HEK293 (cell line): ENCODE data around the gene TMEM106C.

Experiments
- CTCF ChIA-PET: fragments of 350-600 bp; formaldehyde crosslinking; extraction: SDS; loops from one replicate; lab custom pipeline; 2021; ENCODE audit warnings: antibody characterized with exemption; lab: Yijun Ruan, JAX
- POLR2A ChIA-PET: fragments of 300-600 bp; formaldehyde crosslinking; extraction: SDS; loops from one replicate; lab custom pipeline; 2020; ENCODE audit warnings: antibody characterized with exemption, inconsistent platforms; lab: Yijun Ruan, JAX
- H3K27ac ChIP-seq: fragments of 200-500 bp; sonication (Bioruptor generic); 2 replicates; pipeline ENCODE4 v1.5.1; 2014; ENCODE audit warnings: low read depth, low read length, control low read depth, inconsistent platforms; ENCODE audit errors: extremely low read depth
- H3K36me3 ChIP-seq, 2 experiments: fragments of 200-500 bp in 1 of 2; sonication (Bioruptor generic) in 1 of 2; 1 replicate in 1 of 2; 2 replicates in 1 of 2; pipeline ENCODE4 v1.5.1; 2014 to 2017; ENCODE audit warnings: inconsistent platforms in 2 of 2, low read length in 2 of 2; ENCODE audit not compliant: control insufficient read depth in 2 of 2, insufficient read depth in 1 of 2
- H3K4me1 ChIP-seq: fragments of 200-500 bp; sonication (Bioruptor generic); 2 replicates; pipeline ENCODE4 v1.5.1; 2014; ENCODE audit warnings: mild to moderate bottlenecking, low read length, inconsistent platforms; ENCODE audit not compliant: control insufficient read depth, insufficient read depth
- H3K4me3 ChIP-seq: 2 replicates; pipeline ENCODE4 v1.5.1; 2011; ENCODE audit warnings: low read depth, mild to moderate bottlenecking, control low read depth, low read length, moderate library complexity
- H3K9me3 ChIP-seq: fragments of 200-500 bp; sonication (Bioruptor generic); 2 replicates; pipeline ENCODE4 v1.5.1; 2014; ENCODE audit warnings: low read depth, low read length, inconsistent platforms; ENCODE audit not compliant: control insufficient read depth, insufficient read depth
- EGR2 ChIP-seq: fragments of 450-650 bp; formaldehyde crosslinking; IDR thresholded peaks from 2 replicates; pipeline ENCODE4 v1.5.1; 2016; ENCODE audit warnings: low read depth, missing biosample characterization, missing genetic modification characterization
- GLIS1 ChIP-seq: fragments of 450-650 bp; formaldehyde crosslinking; IDR thresholded peaks from 2 replicates; pipeline ENCODE4 v1.5.1; 2016; ENCODE audit warnings: missing biosample characterization, missing genetic modification characterization
- HOXD13 ChIP-seq: sonication (generic); formaldehyde crosslinking; IDR thresholded peaks from 2 replicates; pipeline ENCODE4 v1.8.0; 2022; ENCODE audit warnings: missing genetic modification reagents, borderline replicate concordance
- KLF10 ChIP-seq: fragments of 450-650 bp; IDR thresholded peaks from 2 replicates; pipeline ENCODE4 v1.5.1; 2018; ENCODE audit warnings: missing biosample characterization, mild to moderate bottlenecking, missing genetic modification characterization
- KLF8 ChIP-seq: fragments of 450-650 bp; formaldehyde crosslinking; IDR thresholded peaks from 2 replicates; pipeline ENCODE4 v1.5.1; 2016; ENCODE audit warnings: missing biosample characterization, missing genetic modification characterization
- MYNN ChIP-seq: fragments of 450-650 bp; formaldehyde crosslinking; IDR thresholded peaks from 2 replicates; pipeline ENCODE4 v1.5.1; 2016; ENCODE audit warnings: missing biosample characterization, missing genetic modification characterization, borderline replicate concordance
- PBX3 ChIP-seq: sonication (generic); formaldehyde crosslinking; IDR thresholded peaks from 2 replicates; pipeline ENCODE4 v1.8.1; 2022; ENCODE audit warnings: mild to moderate bottlenecking, moderate library complexity, missing genetic modification reagents
- PRDM10 ChIP-seq: fragments of 450-650 bp; formaldehyde crosslinking; IDR thresholded peaks from 2 replicates; pipeline ENCODE4 v1.5.1; 2016; ENCODE audit warnings: missing biosample characterization, missing genetic modification characterization
- ZBTB1 ChIP-seq: fragments of 450-650 bp; formaldehyde crosslinking; IDR thresholded peaks from 2 replicates; pipeline ENCODE4 v1.5.1; 2016; ENCODE audit warnings: missing biosample characterization, missing genetic modification characterization
- ZFP3 ChIP-seq: fragments of 450-650 bp; formaldehyde crosslinking; IDR thresholded peaks from 2 replicates; pipeline ENCODE4 v1.5.1; 2016; ENCODE audit warnings: low read depth, missing biosample characterization, missing genetic modification characterization
- ZFP41 ChIP-seq: fragments of 450-650 bp; formaldehyde crosslinking; IDR thresholded peaks from 2 replicates; pipeline ENCODE4 v1.5.1; 2016; ENCODE audit warnings: missing biosample characterization, missing genetic modification characterization, borderline replicate concordance
- ZNF132 ChIP-seq: fragments of 450-650 bp; formaldehyde crosslinking; IDR thresholded peaks from 2 replicates; pipeline ENCODE4 v1.5.1; 2017; ENCODE audit warnings: missing biosample characterization, missing genetic modification characterization, borderline replicate concordance
- ZNF138 ChIP-seq: fragments of 450-650 bp; formaldehyde crosslinking; IDR thresholded peaks from 2 replicates; pipeline ENCODE4 v1.5.1; 2016; ENCODE audit warnings: missing biosample characterization, missing genetic modification characterization, borderline replicate concordance
- ZNF140 ChIP-seq: fragments of 450-650 bp; formaldehyde crosslinking; IDR thresholded peaks from 2 replicates; pipeline ENCODE4 v1.5.1; 2016; ENCODE audit warnings: missing biosample characterization, missing genetic modification characterization
- ZNF184 ChIP-seq: fragments of 450-650 bp; IDR thresholded peaks from 2 replicates; pipeline ENCODE4 v1.5.1; 2018; ENCODE audit warnings: missing biosample characterization, mild to moderate bottlenecking, missing genetic modification characterization
- ZNF2 ChIP-seq: fragments of 450-650 bp; formaldehyde crosslinking; IDR thresholded peaks from 2 replicates; pipeline ENCODE4 v1.5.1; 2016; ENCODE audit warnings: missing biosample characterization, missing genetic modification characterization
- ZNF23 ChIP-seq: fragments of 450-650 bp; formaldehyde crosslinking; IDR thresholded peaks from 2 replicates; pipeline ENCODE4 v1.5.1; 2016; ENCODE audit warnings: missing biosample characterization, missing genetic modification characterization, borderline replicate concordance
- ZNF26 ChIP-seq: fragments of 450-650 bp; formaldehyde crosslinking; IDR thresholded peaks from 2 replicates; pipeline ENCODE4 v1.5.1; 2016; ENCODE audit warnings: missing biosample characterization, missing genetic modification characterization
- ZNF350 ChIP-seq: fragments of 450-650 bp; formaldehyde crosslinking; IDR thresholded peaks from 2 replicates; pipeline ENCODE4 v1.5.0; 2017; ENCODE audit warnings: missing biosample characterization, mild to moderate bottlenecking, missing genetic modification characterization
- ZNF423 ChIP-seq: fragments of 450-650 bp; formaldehyde crosslinking; IDR thresholded peaks from 2 replicates; pipeline ENCODE4 v1.5.1; 2016; ENCODE audit warnings: missing biosample characterization, missing genetic modification characterization
- ZNF529 ChIP-seq: fragments of 450-650 bp; formaldehyde crosslinking; IDR thresholded peaks from 2 replicates; pipeline ENCODE4 v1.5.1; 2017; ENCODE audit warnings: missing genetic modification characterization, missing biosample characterization; ENCODE audit not compliant: insufficient replicate concordance
- ZNF596 ChIP-seq: fragments of 450-650 bp; IDR thresholded peaks from 2 replicates; pipeline ENCODE4 v1.5.0; 2018; ENCODE audit warnings: missing biosample characterization, mild to moderate bottlenecking, missing genetic modification characterization, moderate library complexity
- ZNF621 ChIP-seq: fragments of 450-650 bp; formaldehyde crosslinking; IDR thresholded peaks from 2 replicates; pipeline ENCODE4 v1.5.1; 2017; ENCODE audit warnings: missing biosample characterization, missing genetic modification characterization
- ZNF623 ChIP-seq: fragments of 450-650 bp; formaldehyde crosslinking; IDR thresholded peaks from 2 replicates; pipeline ENCODE4 v1.5.1; 2016; ENCODE audit warnings: missing biosample characterization, missing genetic modification characterization
- ZSCAN30 ChIP-seq: fragments of 450-650 bp; IDR thresholded peaks from 2 replicates; pipeline ENCODE4 v1.5.1; 2018; ENCODE audit warnings: missing biosample characterization, mild to moderate bottlenecking, missing genetic modification characterization, moderate library complexity

Gene TMEM106C

GRCh38 chr12:48005001-48005749, 41.8 kb downstream of the TMEM106C start (continued):
- TF ChIP-seq KLF8 (tag by site-specific recombination) (no peak), ZSCAN30 (tag by site-specific recombination) (no peak), ZNF140 (tag by site-specific recombination) (no peak), PBX3 (no peak), ZBTB1 (tag by site-specific recombination) (no peak), ZNF529 (tag by site-specific recombination) (no peak)
- TF ChIP-seq, all 188 proteins: peak for 0

GRCh38 chr12:48005750-48006021, 42.3 kb downstream of the TMEM106C start:
- H3K4me3 ChIP-seq: no peak overlapping the region
- H3K27ac ChIP-seq: no peak overlapping the region
- H3K4me1 ChIP-seq: peaks cover 15% of the 10 kb centered on the region
- TF ChIP-seq ZNF623 (no peak), KLF10 (tag by site-specific recombination) (no peak), ZNF23 (tag by site-specific recombination) (no peak), ZFP3 (tag by site-specific recombination) (no peak), ZNF423 (tag by site-specific recombination) (no peak), ZFP41 (tag by site-specific recombination) (no peak), ZNF350 (tag by site-specific recombination) (no peak), ZNF596 (tag by site-specific recombination) (no peak), MYNN (no peak), ZNF26 (no peak), ZNF138 (no peak), EGR2 (tag by site-specific recombination) (no peak), ZNF621 (tag by site-specific recombination) (no peak), ZNF132 (tag by site-specific recombination) (no peak), GLIS1 (tag by site-specific recombination) (no peak), HOXD13 (CRISPR knock-in tag) (no peak), ZNF184 (tag by site-specific recombination) (no peak), PRDM10 (no peak), ZNF2 (tag by site-specific recombination) (no peak)
- no peaks in the 10 kb centered on the region for H3K9me3 ChIP-seq
- ChIA-PET CTCF (no interaction called here), POLR2A (no interaction called here)
- H3K36me3 ChIP-seq: no peaks in the 10 kb centered on the region
